Nephron (organoid): ENCODE data around the gene CELF4.

Experiments
- H3K27ac Mint-ChIP-seq, 3 experiments: 2 replicates each; pipeline ENCODE4 v1.8.0; 2020; ENCODE audit warnings: mixed read lengths in 3 of 3, mild to moderate bottlenecking in 2 of 3, moderate library complexity in 1 of 3
- H3K27me3 Mint-ChIP-seq: 2 replicates; pipeline ENCODE4 v1.8.0; 2021; ENCODE audit warnings: low read depth, mild to moderate bottlenecking, moderate library complexity, mixed read lengths
- H3K36me3 Mint-ChIP-seq: 2 replicates; pipeline ENCODE4 v1.8.0; 2020; ENCODE audit warnings: low read depth, mixed read lengths
- H3K4me1 Mint-ChIP-seq: 2 replicates; pipeline ENCODE4 v1.8.0; 2020; ENCODE audit warnings: mixed read lengths
- H3K4me3 Mint-ChIP-seq, 3 experiments: 2 replicates each; pipeline ENCODE4 v1.8.0; 2020; ENCODE audit warnings: mild to moderate bottlenecking in 3 of 3, mixed read lengths in 3 of 3, moderate library complexity in 2 of 3
- H3K9me3 Mint-ChIP-seq: 2 replicates; pipeline ENCODE4 v1.8.0; 2020; ENCODE audit warnings: mixed read lengths
- TF ChIP-seq, protein P1 (sequence below), 3 experiments: fragments of 200-600 bp; sonication (generic); IDR thresholded peaks; one replicate each; pipeline ENCODE4 v1.5.0; 2021; ENCODE audit warnings: antibody characterized with exemption in 3 of 3; ENCODE audit not compliant: unreplicated experiment in 3 of 3

The CELF4 gene

DNA sequence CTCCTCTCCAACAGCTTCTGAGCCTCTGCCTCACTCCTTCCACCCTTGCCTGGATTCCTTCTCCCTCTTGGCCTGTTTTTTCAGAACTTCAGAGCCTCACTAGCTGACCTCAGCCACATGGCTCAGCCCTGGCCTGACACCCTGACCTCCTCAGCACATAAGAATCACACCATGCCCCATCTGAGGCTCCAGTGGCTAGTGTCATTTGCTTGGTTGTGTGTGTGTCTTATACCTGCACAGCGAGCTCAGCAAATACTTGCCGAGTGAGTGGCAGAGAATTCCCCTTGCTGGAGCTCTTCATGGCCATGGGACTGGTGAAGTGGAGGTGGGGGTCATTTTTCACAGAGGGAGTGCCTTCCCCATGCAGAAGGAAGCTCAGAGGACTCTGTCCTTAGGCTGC, 70.2 kb downstream of the CELF4 start:
- Mint-ChIP-seq H3K9me3 (no peaks in the 10 kb centered on the region), H3K36me3 (no peaks in the 10 kb centered on the region), H3K27me3 (peaks cover 46% of the 10 kb centered on the region), H3K4me1 (peaks cover 7% of the 10 kb centered on the region), H3K27ac (no peak overlapping the region), H3K4me3 (no peak overlapping the region)
- TF ChIP-seq, protein P1, sequence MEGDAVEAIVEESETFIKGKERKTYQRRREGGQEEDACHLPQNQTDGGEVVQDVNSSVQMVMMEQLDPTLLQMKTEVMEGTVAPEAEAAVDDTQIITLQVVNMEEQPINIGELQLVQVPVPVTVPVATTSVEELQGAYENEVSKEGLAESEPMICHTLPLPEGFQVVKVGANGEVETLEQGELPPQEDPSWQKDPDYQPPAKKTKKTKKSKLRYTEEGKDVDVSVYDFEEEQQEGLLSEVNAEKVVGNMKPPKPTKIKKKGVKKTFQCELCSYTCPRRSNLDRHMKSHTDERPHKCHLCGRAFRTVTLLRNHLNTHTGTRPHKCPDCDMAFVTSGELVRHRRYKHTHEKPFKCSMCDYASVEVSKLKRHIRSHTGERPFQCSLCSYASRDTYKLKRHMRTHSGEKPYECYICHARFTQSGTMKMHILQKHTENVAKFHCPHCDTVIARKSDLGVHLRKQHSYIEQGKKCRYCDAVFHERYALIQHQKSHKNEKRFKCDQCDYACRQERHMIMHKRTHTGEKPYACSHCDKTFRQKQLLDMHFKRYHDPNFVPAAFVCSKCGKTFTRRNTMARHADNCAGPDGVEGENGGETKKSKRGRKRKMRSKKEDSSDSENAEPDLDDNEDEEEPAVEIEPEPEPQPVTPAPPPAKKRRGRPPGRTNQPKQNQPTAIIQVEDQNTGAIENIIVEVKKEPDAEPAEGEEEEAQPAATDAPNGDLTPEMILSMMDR (IDR thresholded peaks at IDR 0.05; ENCODE audit: unreplicated experiment in 3 of 3) = no peak

DNA sequence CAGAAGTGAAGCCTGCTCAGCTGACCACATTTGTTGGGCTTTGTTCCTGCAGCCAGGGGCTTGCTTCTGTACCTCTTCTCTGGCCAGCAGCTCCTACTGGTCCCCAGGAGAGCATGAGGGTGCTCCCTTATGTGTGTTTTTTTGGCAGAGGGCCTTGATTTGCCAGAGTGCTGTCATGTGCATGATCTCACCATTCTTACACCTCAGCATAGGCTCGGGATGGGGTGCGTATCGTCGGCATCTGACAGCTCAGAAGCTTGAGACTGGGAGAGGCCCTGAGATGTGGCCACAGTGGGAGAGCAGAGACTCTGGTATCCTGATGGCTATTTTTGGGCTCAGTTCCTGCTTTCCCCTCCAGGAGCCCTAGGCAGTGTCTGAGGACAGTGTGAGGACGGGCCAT, 71.2 kb downstream of the CELF4 start:
- peaks cover 14% of the 10 kb centered on the region for H3K4me1 Mint-ChIP-seq
- H3K4me3 Mint-ChIP-seq = no peak overlapping the region
- no peaks in the 10 kb centered on the region for H3K9me3 Mint-ChIP-seq
- H3K36me3 Mint-ChIP-seq = no peaks in the 10 kb centered on the region
- no peak overlapping the region for H3K27ac Mint-ChIP-seq
- peaks cover 48% of the 10 kb centered on the region for H3K27me3 Mint-ChIP-seq
- TF ChIP-seq, protein P1 (IDR thresholded peaks at IDR 0.05; ENCODE audit: unreplicated experiment in 3 of 3) = no peak

DNA sequence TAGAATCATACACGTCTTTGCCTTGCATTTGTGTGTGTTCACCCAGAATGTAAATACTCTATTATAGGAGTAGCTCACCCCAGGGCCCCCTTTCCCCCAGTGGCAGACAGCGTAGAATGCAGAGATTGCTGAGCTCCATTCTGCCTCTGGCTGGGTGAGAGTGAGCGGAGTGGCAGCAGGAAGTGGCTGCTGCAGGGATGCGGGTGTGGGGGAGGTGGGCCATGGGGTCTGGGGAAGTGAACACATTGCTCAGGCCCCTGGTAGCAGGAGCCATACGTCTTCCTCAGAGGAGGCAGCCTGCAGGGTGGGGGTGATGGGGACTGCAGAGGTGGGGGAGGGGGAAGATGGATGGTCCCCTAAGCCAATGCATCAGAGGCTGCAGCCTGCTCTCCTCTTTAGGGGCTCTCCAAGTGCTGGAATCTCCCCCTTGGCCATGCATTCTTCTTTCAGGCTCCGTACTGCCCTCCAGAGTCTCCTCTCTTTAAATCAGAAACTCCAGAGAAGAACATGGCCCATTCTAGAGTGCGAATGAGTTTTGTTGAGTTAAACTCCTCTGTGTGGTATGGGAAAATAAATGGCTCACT, 72.2 kb downstream of the CELF4 start:
- peaks cover 49% of the 10 kb centered on the region for H3K27me3 Mint-ChIP-seq
- peaks cover 17% of the 10 kb centered on the region for H3K4me1 Mint-ChIP-seq
- H3K27ac Mint-ChIP-seq = peak overlapping the region in 1 of 3 experiments; percentile 56
- TF ChIP-seq, protein P1 (IDR thresholded peaks at IDR 0.05; ENCODE audit: unreplicated experiment in 3 of 3) = no peak
- H3K4me3 Mint-ChIP-seq = no peak overlapping the region
- H3K9me3 Mint-ChIP-seq = no peaks in the 10 kb centered on the region
- no peaks in the 10 kb centered on the region for H3K36me3 Mint-ChIP-seq

DNA sequence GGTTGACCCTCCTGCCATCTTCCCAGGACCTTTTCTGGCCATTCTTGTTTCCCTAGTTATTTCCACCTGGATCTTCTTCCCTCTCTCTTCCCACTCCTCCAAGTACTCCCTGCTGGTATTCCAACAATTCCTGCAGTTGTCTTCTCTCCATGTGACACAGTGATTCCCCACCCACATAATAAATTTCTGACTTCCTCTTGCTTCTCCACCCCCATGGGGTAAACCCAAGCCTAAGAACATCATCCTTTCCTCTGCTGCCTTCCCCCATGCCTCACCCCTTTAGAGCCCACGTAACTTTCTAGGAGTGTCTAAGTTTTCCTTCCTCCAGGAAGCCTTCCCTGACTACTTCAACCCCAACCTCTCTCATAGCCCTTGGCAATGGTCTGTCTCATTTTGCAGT, 72.6 kb downstream of the CELF4 start:
- Mint-ChIP-seq H3K4me1 (peaks cover 22% of the 10 kb centered on the region), H3K36me3 (no peaks in the 10 kb centered on the region), H3K27ac (peak overlapping the region in 1 of 3 experiments; percentile 56), H3K9me3 (no peaks in the 10 kb centered on the region), H3K4me3 (no peak overlapping the region), H3K27me3 (peaks cover 53% of the 10 kb centered on the region)
- TF ChIP-seq, protein P1 (IDR thresholded peaks at IDR 0.05; ENCODE audit: unreplicated experiment in 3 of 3) = no peak

DNA sequence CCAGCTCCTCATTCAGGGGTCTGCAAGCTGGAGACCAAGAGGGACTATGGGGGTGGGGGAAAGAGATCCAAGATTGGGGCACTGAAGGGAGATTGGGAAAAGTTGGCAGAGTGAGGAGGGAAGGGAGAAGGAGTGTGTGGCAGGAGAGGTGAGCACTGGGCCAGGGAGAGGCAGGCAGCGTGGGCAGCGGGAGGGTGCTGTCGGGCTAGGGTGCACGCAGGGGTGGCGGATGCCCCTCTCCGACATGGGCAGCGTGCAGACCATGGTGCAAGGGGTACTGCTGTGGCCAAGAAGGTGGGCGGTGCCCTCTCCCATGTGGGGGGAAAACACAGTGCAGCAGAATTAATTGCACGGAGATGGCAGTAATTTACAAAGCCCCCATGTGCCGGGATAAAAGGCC, 74.1 kb downstream of the CELF4 start:
- H3K4me3 Mint-ChIP-seq = no peak overlapping the region
- H3K9me3 Mint-ChIP-seq = no peaks in the 10 kb centered on the region
- TF ChIP-seq, protein P1 (IDR thresholded peaks at IDR 0.05; ENCODE audit: unreplicated experiment in 3 of 3) = no peak
- H3K27me3 Mint-ChIP-seq = peaks cover 67% of the 10 kb centered on the region
- H3K36me3 Mint-ChIP-seq = no peaks in the 10 kb centered on the region
- H3K27ac Mint-ChIP-seq = peak overlapping the region in 2 of 3 experiments; percentile 14 to 42
- H3K4me1 Mint-ChIP-seq = peaks cover 35% of the 10 kb centered on the region

DNA sequence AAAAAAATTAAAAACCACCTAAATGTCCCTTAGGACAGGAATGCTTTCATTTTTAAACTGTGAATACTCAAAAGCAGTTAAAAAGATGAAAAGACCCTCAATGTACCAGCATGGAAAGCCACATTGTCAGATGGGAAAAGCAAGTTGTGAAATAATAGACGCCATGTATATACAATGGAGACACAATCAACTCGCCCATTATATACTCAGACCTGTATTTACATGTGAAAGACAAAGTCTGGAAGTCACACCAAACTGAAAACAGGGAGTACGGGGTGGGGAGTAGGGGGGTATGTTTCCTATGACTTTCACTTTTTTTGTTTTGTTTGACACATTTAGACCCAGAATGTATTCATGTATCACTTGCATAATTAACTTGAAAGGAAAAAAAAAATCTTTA, 75.6 kb downstream of the CELF4 start:
- H3K36me3 Mint-ChIP-seq = no peaks in the 10 kb centered on the region
- H3K27ac Mint-ChIP-seq = peak overlapping the region in 2 of 3 experiments; percentile 43 to 69
- TF ChIP-seq, protein P1 (IDR thresholded peaks at IDR 0.05; ENCODE audit: unreplicated experiment in 3 of 3) = no peak
- H3K4me3 Mint-ChIP-seq = no peak overlapping the region
- no peaks in the 10 kb centered on the region for H3K9me3 Mint-ChIP-seq
- H3K27me3 Mint-ChIP-seq = peaks cover 72% of the 10 kb centered on the region
- peaks cover 43% of the 10 kb centered on the region for H3K4me1 Mint-ChIP-seq
